ENCODE data around the gene ASXL2. TPM values are rescaled to one million over a fixed set of nuclear protein-coding genes. Genes with fewer than 3 reads are reported as not detected.
"Not testable (repeated sequence)": the region's sequence is repeated elsewhere in the genome, so short reads cannot be mapped to it uniquely, and the experiment has no call there.

Gene ASXL2
- total and polyA plus RNA-seq, 5 experiments from 2014 or later: 7.6 to 62.2 (median 11.2) TPM

DNA sequence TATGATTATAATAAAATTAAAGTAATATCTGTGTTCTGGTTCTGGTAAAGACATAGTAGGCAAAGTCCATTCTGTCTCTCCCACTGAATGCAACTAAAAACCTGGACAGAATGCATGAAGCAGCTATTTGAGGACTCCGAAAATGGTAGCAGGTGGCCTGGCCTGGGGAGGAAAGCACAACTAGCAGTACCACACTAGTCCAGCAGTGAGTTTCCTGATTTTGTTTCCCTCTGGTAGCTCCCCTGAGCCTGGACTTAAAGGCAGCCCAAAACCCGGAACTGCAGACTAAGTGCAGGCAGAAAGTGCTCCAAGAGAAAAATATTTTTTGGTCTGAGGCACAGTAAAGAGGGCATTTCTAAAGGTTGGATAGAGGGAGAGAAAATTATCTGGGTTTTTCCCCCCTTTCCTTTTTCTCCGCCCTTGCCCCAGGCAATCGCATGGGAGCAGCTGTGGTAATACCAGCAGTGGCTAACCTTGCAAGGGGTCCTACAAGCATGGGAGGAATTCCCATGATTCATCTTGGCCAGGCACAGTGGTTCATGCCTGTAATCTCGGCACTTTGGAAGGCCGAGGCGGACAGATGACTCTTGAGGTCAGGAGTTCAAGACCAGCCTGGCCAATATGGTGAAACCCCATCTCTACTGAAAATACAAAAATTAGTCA is 32.3 kb downstream of the ASXL2 start:
- H3K9me3 Mint-ChIP-seq: peaks cover 0 to 3% (median 0%) of the 10 kb centered on the region in 9 donors
- ATAC-seq (no peak), DNase-seq (no peak)
- H3K36me3 Mint-ChIP-seq: peaks cover 0 to 34% (median 8%) of the 10 kb centered on the region in 3 donors
- no peak overlapping the region for H3K4me3 Mint-ChIP-seq
- H3K27ac Mint-ChIP-seq: no peak overlapping the region
- H3K27me3 Mint-ChIP-seq: no peaks in the 10 kb centered on the region
- H3K4me1 Mint-ChIP-seq: peaks cover 8 to 12% (median 8%) of the 10 kb centered on the region in 4 donors
- POLR2A ChIA-PET: interaction anchor here (0.9 kb wide), 1 partner anchor 19 kb away, joined by 3 read pairs; no protein-coding TSS in a partner anchor

DNA sequence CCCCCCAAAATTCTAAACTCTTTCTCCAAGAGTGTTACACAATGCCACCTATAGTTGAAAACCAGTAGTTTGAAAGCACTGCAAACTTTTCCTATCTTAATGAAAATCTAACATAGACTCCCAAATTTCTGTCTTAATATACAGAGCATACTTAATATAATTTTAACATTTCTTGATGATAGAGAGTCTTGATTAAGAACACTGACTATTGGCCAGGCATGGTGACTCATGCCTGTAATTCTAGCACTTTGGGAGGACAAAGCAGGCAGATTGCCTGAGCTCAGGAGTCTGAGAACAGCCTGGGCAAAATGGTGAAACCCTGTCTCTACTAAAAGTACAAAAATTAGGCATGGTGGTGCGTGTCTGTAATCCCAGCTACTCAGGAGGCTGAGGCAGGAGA is 34.2 kb downstream of the ASXL2 start:
- no peak for DNase-seq
- no peak for ATAC-seq
- POLR2A ChIA-PET: interaction anchor here (0.7 kb wide), 1 partner anchor 628 kb away, joined by 4 read pairs; no protein-coding TSS in a partner anchor
- no peak overlapping the region for H3K27ac Mint-ChIP-seq
- peaks cover 0 to 6% (median 4%) of the 10 kb centered on the region in 4 donors for H3K4me1 Mint-ChIP-seq
- peaks cover 0 to 3% (median 0%) of the 10 kb centered on the region in 9 donors for H3K9me3 Mint-ChIP-seq
- H3K27me3 Mint-ChIP-seq: no peaks in the 10 kb centered on the region
- peaks cover 0 to 45% (median 8%) of the 10 kb centered on the region in 3 donors for H3K36me3 Mint-ChIP-seq
- no peak overlapping the region for H3K4me3 Mint-ChIP-seq

DNA sequence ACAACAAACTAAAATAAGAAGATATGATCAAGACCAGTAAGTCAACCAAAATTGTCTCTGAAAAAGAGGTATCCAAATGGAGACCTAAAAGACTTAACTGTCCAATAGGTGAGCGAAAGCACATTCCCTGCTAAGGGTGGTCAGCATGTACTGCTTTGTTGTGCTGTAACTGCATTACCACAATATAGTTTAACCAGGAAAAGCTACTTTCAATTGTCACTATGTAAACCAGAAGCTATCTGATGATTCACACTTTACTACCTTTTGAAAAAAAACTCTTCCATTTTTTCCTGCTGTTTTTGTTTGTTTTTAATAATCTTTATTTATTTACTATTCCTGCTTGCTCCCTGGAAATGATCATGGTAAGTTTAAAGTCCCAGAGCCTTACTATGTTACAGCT is 36.1 kb downstream of the ASXL2 start:
- no peak for ATAC-seq
- Mint-ChIP-seq H3K36me3 (peaks cover 0 to 51% (median 6%) of the 10 kb centered on the region in 3 donors), H3K4me3 (no peak overlapping the region), H3K27me3 (no peaks in the 10 kb centered on the region), H3K9me3 (peaks cover 0 to 1% (median 0%) of the 10 kb centered on the region in 9 donors), H3K27ac (no peak overlapping the region), H3K4me1 (peaks cover 4 to 13% (median 8%) of the 10 kb centered on the region in 4 donors)
- no peak for DNase-seq
- POLR2A ChIA-PET: no interaction called here

DNA sequence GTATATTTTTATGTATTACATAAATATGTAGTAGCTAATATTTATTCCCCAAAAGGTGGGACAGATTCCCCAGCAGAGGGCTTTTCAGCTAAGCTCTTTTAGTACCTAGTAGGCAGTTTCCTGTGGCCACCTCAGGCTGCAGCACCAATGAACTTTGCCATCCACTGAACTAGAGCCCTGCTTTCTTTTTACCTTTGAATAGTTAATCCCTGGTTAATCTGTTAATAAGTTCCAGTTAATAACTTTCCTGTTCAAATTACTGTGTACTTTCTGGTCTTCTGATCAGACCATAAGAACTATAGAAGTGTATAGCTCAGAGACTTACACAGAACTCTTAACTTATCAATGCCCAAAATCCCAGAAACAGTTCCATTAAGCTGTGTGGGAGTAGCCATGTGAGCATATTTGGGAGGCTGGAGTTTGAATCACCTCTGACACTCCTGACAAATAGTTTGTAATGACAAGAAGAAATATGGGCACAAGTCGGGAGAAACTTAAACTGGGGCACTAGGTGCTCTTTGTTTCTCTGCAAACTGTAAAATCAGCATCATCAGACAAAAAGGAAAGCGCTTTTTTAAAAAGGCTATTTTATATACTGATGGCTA is 40.0 kb downstream of the ASXL2 start:
- POLR2A ChIA-PET: interaction anchor here (0.9 kb wide), 1 partner anchor 12 kb away, joined by 6 read pairs; no protein-coding TSS in a partner anchor
- no peaks in the 10 kb centered on the region for H3K27me3 Mint-ChIP-seq
- DNase-seq (no peak), ATAC-seq (no peak)
- H3K27ac Mint-ChIP-seq: no peak overlapping the region
- H3K4me1 Mint-ChIP-seq: peaks cover 5 to 16% (median 14%) of the 10 kb centered on the region in 4 donors
- peaks cover 4 to 52% (median 7%) of the 10 kb centered on the region in 3 donors for H3K36me3 Mint-ChIP-seq
- H3K9me3 Mint-ChIP-seq: peaks cover 0 to 4% (median 0%) of the 10 kb centered on the region in 9 donors
- no peak overlapping the region for H3K4me3 Mint-ChIP-seq

DNA sequence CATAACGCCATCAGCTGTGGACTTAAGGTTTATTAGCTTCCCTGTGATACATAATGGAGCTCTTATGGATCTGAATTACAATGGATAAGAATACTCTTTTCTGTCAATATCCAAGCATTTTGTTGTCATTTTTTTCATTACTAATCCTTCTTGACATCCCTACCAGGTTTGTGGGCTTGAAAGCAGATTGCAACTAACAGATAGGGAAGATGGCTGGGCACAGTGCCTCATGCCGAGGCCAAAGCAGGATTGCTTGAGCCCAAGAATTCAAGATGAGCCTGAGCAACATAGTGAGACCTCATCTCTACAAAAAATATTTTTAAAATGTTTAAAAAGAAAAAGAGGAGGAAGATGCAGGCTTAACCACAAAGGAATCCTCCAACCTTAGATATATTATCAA is 42.4 kb downstream of the ASXL2 start:
- Mint-ChIP-seq H3K36me3 (peaks cover 15 to 53% (median 18%) of the 10 kb centered on the region in 3 donors), H3K27ac (no peak overlapping the region), H3K4me1 (peaks cover 8 to 37% (median 30%) of the 10 kb centered on the region in 4 donors), H3K9me3 (peaks cover 0 to 15% (median 7%) of the 10 kb centered on the region in 9 donors), H3K4me3 (no peak overlapping the region), H3K27me3 (no peaks in the 10 kb centered on the region)
- POLR2A ChIA-PET: interaction anchor here (0.6 kb wide), 1 partner anchor 22 kb away, joined by 6 read pairs; no protein-coding TSS in a partner anchor
- ATAC-seq: no peak
- no peak for DNase-seq

DNA sequence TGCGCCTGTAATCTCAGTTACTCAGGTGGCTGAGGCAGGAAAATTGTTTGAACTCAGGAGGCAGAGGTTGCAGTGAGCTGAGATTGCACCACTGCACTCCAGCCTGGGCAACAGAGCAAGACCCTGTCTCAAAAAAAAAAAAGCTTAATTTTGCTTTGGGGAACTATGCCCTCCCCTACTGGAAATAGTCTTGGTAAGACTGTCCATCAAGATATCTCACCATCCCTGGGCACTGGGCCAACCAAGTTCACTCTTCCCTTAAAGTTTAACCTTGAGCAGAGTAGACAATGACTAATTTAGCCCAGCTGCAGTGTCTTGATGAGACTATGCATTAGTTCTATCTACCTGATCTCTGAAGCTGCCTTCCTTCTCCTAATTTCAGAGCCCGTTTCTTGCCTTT is 44.7 kb downstream of the ASXL2 start:
- Mint-ChIP-seq H3K27ac (peak overlapping the region in 1 of 10 donors; percentile 25), H3K27me3 (no peaks in the 10 kb centered on the region), H3K4me1 (peaks cover 13 to 53% (median 41%) of the 10 kb centered on the region in 4 donors), H3K9me3 (peaks cover 0 to 15% (median 7%) of the 10 kb centered on the region in 9 donors), H3K36me3 (peaks cover 19 to 53% (median 22%) of the 10 kb centered on the region in 3 donors), H3K4me3 (no peak overlapping the region)
- DNase-seq (no peak), ATAC-seq (no peak)
- POLR2A ChIA-PET: no interaction called here

DNA sequence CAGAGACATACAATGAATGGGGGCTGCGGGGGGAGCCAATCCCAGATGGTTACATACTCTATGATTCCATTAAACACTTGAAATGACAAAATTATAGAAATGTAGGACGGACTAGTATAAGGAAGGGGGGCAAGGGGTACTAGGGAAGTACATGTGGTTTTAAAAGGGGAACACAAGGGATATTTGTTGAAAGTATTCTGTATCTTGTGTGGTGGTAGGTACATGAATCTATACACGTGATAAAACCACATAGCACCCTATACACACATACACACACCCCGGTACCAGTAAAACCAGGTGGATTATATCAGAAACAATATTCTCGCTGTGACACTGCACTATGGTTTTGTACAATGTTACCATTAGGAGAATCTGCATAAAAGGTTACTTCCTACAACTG is 45.4 kb downstream of the ASXL2 start:
- Mint-ChIP-seq H3K27ac (peak overlapping the region in 3 of 10 donors; percentile 44 to 83 (median 49)), H3K4me3 (peak overlapping the region in 1 of 10 donors; percentile 18), H3K36me3 (peaks cover 19 to 50% (median 22%) of the 10 kb centered on the region in 3 donors), H3K27me3 (no peaks in the 10 kb centered on the region), H3K4me1 (peaks cover 11 to 49% (median 35%) of the 10 kb centered on the region in 4 donors), H3K9me3 (peaks cover 0 to 15% (median 7%) of the 10 kb centered on the region in 9 donors)
- POLR2A ChIA-PET: no interaction called here
- DNase-seq (no peak), ATAC-seq (no peak)

DNA sequence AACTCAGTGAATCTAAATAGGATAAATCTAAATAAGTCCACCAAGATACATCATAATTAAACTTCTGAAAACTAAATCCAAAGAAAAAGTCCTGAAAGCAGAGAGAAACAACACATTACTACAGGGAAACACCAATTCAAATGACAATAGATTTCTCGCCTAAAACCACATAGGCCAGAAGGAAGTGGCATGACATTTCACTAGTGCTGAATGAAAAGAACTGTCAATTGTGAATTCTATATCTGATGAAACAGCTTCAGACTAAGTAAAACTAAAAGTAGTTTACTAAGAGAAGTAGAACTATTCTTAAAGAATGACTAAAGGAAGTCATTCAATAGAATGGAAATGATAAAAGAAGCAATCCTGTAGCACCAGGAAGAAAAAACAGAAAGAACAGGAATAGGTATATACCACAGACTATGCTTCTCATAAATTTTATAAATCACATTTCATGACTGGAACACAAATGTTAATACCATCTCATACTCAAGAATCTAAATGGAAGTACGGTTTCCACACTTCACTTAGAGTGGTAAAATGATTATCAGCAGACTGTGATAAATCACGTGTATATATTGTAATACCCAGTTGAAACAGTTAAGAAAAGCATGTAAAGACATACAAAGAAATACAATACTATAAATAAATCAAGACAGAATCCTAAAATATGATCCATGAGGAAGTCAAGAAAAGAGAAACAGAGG is 46.4 kb downstream of the ASXL2 start:
- POLR2A ChIA-PET: no interaction called here
- Mint-ChIP-seq H3K27ac (peak overlapping the region in 8 of 10 donors; percentile 26 to 83 (median 53)), H3K4me3 (peak overlapping the region in 8 of 10 donors; percentile 7 to 53 (median 32)), H3K4me1 (peaks cover 11 to 49% (median 34%) of the 10 kb centered on the region in 4 donors), H3K27me3 (no peaks in the 10 kb centered on the region), H3K36me3 (peaks cover 19 to 47% (median 22%) of the 10 kb centered on the region in 3 donors), H3K9me3 (peaks cover 0 to 15% (median 7%) of the 10 kb centered on the region in 9 donors)
- DNase-seq (peak in 2 of 10 donors; percentile 8 to 22), ATAC-seq (peak; percentile 52 to 57)

DNA sequence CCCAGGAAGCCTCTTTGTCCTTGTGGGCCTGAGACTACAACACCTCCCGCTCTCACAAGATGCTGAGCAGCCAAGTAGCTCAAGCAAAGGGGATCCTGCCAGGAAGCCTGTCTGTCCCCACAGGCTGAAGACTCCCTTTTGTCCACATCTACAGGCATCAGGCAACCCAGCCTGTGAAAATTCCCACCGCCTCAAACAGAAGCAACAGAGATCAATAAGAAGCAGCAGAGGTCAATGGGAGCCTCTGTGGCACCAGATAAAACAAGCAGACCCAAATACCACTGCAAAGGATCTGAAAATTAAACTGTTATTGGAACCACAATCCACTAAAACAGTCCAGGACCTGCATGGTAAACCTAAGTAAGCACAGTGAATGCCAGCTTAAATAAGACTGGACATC is 48.5 kb downstream of the ASXL2 start:
- H3K4me3 Mint-ChIP-seq: peak overlapping the region in 1 of 10 donors; percentile 39

DNA sequence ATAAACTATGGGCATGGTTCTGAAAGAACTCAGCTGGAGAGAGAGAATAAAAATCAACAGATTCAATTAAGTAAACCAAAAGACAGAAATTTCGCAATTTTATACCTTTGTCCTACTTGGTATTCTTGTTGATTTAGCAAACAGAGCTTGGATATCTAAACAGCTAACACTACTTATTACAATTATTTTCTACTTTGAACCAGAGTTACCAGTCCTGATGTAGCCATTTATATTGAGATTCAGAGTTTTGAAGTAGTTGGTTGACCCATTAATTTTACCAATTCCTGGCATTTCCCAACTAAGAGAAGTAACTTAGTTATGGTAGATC is 48.9 kb downstream of the ASXL2 start:
- Mint-ChIP-seq H3K27me3 (no peaks in the 10 kb centered on the region), H3K4me1 (peaks cover 26 to 66% (median 54%) of the 10 kb centered on the region in 4 donors), H3K9me3 (peaks cover 0 to 15% (median 7%) of the 10 kb centered on the region in 9 donors), H3K36me3 (peaks cover 16 to 35% (median 22%) of the 10 kb centered on the region in 3 donors), H3K27ac (peak overlapping the region in 2 of 10 donors; percentile 40 to 51), H3K4me3 (no peak overlapping the region)
- DNase-seq (no peak), ATAC-seq (no peak)
- POLR2A ChIA-PET: no interaction called here

More for the DNA sequence above, 48.5 kb downstream of the ASXL2 start:
- ATAC-seq (no peak), DNase-seq (no peak)
- Mint-ChIP-seq H3K4me1 (peaks cover 23 to 61% (median 51%) of the 10 kb centered on the region in 4 donors), H3K36me3 (peaks cover 16 to 39% (median 22%) of the 10 kb centered on the region in 3 donors), H3K27ac (peak overlapping the region in 2 of 10 donors; percentile 31 to 51), H3K27me3 (no peaks in the 10 kb centered on the region), H3K9me3 (peaks cover 0 to 15% (median 7%) of the 10 kb centered on the region in 9 donors)
- POLR2A ChIA-PET: interaction anchor here (0.5 kb wide), 1 partner anchor 9 kb away, joined by 3 read pairs; no protein-coding TSS in a partner anchor

DNA sequence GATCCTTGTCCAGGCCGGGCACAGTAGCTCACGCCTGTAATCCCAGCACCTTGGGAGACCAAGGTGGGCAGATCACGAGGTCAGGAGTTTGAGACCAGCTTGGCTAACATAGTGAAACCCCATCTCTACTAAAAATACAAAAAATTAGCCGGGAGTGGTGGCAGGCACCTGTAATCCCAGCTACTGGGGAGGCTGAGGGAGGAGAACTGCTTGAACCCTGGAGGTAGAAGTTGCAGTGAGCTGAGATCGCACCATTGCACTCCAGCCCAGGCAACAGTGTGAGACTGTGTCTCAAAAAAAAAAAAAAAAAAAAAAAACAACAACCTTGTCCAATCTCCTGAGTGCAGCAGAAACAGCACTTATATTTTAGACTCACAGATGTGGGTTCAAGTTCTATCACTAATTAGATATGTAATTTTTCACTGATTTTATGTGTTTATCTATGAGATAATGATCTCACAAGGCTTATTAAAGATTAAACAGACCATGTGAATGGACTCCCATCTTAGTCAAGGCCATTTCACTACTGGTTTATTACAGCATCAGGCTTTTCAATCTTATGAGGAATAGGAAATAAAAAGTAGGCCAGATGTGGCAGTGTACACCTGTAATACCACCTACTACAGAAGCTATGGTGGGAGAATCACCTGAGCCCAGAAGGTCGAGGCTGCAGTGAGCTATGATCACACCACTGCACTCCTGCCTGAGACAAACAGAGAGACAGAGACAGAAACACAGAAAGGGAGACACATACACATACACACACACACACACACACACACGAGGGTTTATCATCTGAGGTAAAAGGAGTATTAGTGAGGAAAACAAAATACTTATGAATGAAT is 49.5 kb downstream of the ASXL2 start:
- Mint-ChIP-seq H3K9me3 (peaks cover 0 to 15% (median 6%) of the 10 kb centered on the region in 9 donors), H3K36me3 (peaks cover 13 to 31% (median 19%) of the 10 kb centered on the region in 3 donors), H3K27ac (peak overlapping the region in 2 of 10 donors; percentile 37 to 40), H3K4me1 (peaks cover 26 to 68% (median 54%) of the 10 kb centered on the region in 4 donors)
- not testable (repeated sequence) for DNase-seq, ATAC-seq, H3K4me3 Mint-ChIP-seq, H3K27me3 Mint-ChIP-seq
- POLR2A ChIA-PET: interaction anchor here (0.7 kb wide), 1 partner anchor 408 kb away, joined by 4 read pairs; no protein-coding TSS in a partner anchor
